B cell (primary cell): Measurements from ENCODE around the gene NRN1L. TPM values are rescaled to one million over a fixed set of nuclear protein-coding genes. Genes with fewer than 3 reads are reported as not detected.
"Not testable (repeated sequence)": the region's sequence is repeated elsewhere in the genome, so short reads cannot be mapped to it uniquely, and the experiment has no call there.

ENCODE experiments used
- ATAC-seq: fragments of 200-7000 bp; cut with Tn5 transposase; one replicate; pipeline ENCODE4 v1.10.0; 2021; ENCODE audit warnings: low read depth, mild to moderate bottlenecking, moderate number of reproducible peaks, moderate library complexity
- CTCF ChIA-PET: fragments of 350-600 bp; sonication (Branson Sonifier 250); formaldehyde crosslinking; loops from one replicate; lab custom pipeline; 2021; ENCODE audit warnings: antibody characterized with exemption, inconsistent platforms; lab: Charles Lee
- POLR2A ChIA-PET: fragments of 350-600 bp; sonication (Branson Sonifier 250); formaldehyde crosslinking; loops from one replicate; lab custom pipeline; 2021; ENCODE audit warnings: antibody characterized with exemption; lab: Charles Lee
- DNase-seq: peaks from one replicate; pipeline ENCODE4 v3.0.0; 2013
- H2AFZ ChIP-seq: 2 replicates; pipeline ENCODE4 v1.6.1; 2012; ENCODE audit warnings: mild to moderate bottlenecking, low read depth, low read length; ENCODE audit not compliant: insufficient read depth, poor library complexity, severe bottlenecking
- H3K27ac ChIP-seq, 2 donors: 1 replicate in 1 of 2; 2 replicates in 1 of 2; pipeline ENCODE4 v1.5.1; 2012 to 2013; ENCODE audit warnings: low read length in 2 of 2, mild to moderate bottlenecking in 2 of 2, moderate library complexity in 1 of 2
- H3K27me3 ChIP-seq, 4 experiments: fragments of 200-600 bp in 1 of 4; sonication (generic) in 1 of 4; replicated peaks in 1 of 4; 1 replicate in 2 of 4; 2 replicates in 2 of 4; pipeline versions ENCODE4 v1.6.1 to v1.7.0; 2013 to 2016; ENCODE audit warnings: low read length in 3 of 4, mild to moderate bottlenecking in 2 of 4, mixed read lengths in 1 of 4, moderate library complexity in 1 of 4; ENCODE audit not compliant: insufficient read depth in 4 of 4, control insufficient read depth in 3 of 4; ENCODE audit errors: control extremely low read depth in 1 of 4
- H3K36me3 ChIP-seq, 2 experiments: replicated peaks in 1 of 2; 1 replicate in 1 of 2; 2 replicates in 1 of 2; pipeline versions ENCODE4 v1.6.1 to v1.7.1; 2013; ENCODE audit warnings: low read length in 1 of 2; ENCODE audit not compliant: insufficient read depth in 2 of 2, control insufficient read depth in 1 of 2; ENCODE audit errors: control extremely low read depth in 1 of 2, extremely low read depth in 1 of 2
- H3K4me1 ChIP-seq, 2 donors: fragments of 200-600 bp in 1 of 2; sonication (generic) in 1 of 2; 1 replicate in 1 of 2; 2 replicates in 1 of 2; pipeline versions ENCODE4 v1.5.1 to v1.6.1; 2013 to 2017; ENCODE audit warnings: low read length in 2 of 2; ENCODE audit not compliant: control insufficient read depth in 2 of 2, insufficient read depth in 2 of 2
- H3K4me2 ChIP-seq: replicated peaks from 2 replicates; pipeline ENCODE3; 2012; ENCODE audit warnings: mild to moderate bottlenecking, low read depth, low read length; ENCODE audit not compliant: poor library complexity, severe bottlenecking
- H3K4me3 ChIP-seq, 5 experiments: fragments of 200-600 bp in 1 of 5; sonication (generic) in 1 of 5; 1 replicate in 3 of 5; 2 replicates in 2 of 5; pipeline versions ENCODE4 v1.5.1 to v1.7.0; 2011 to 2016; ENCODE audit warnings: low read length in 4 of 5, mild to moderate bottlenecking in 4 of 5, low read depth in 2 of 5, control low read depth in 1 of 5, moderate library complexity in 1 of 5; ENCODE audit not compliant: insufficient read depth in 1 of 5; ENCODE audit errors: control extremely low read depth in 1 of 5, extremely low read depth in 1 of 5
- H3K79me2 ChIP-seq: fragments of 200-600 bp; sonication (generic); one replicate; pipeline ENCODE4 v1.6.0; 2016; ENCODE audit warnings: low read length; ENCODE audit not compliant: control insufficient read depth, insufficient read depth
- H3K9ac ChIP-seq: fragments of 200-600 bp; sonication (generic); 2 replicates; pipeline ENCODE4 v1.6.1; 2017; ENCODE audit warnings: mild to moderate bottlenecking, low read length, moderate library complexity
- H3K9me3 ChIP-seq, 3 donors: one replicate each; pipeline versions ENCODE4 v1.6.1 to v1.7.1; 2013; ENCODE audit warnings: low read length in 2 of 3; ENCODE audit not compliant: control insufficient read depth in 2 of 3, insufficient read depth in 1 of 3; ENCODE audit errors: control extremely low read depth in 1 of 3
- H4K20me1 ChIP-seq: 2 replicates; pipeline ENCODE4 v1.6.0; 2012; ENCODE audit warnings: mild to moderate bottlenecking, low read length; ENCODE audit not compliant: insufficient read depth, control insufficient read depth, poor library complexity, severe bottlenecking
- H3K27ac Mint-ChIP-seq: one replicate; pipeline ENCODE4 v1.8.0; 2021; ENCODE audit warnings: mixed read lengths
- H3K27me3 Mint-ChIP-seq: one replicate; pipeline ENCODE4 v1.8.0; 2021; ENCODE audit warnings: mixed read lengths
- H3K4me1 Mint-ChIP-seq: one replicate; pipeline ENCODE4 v1.8.0; 2021; ENCODE audit warnings: mixed read lengths
- H3K4me3 Mint-ChIP-seq: one replicate; pipeline ENCODE4 v1.8.0; 2021; ENCODE audit warnings: mixed read lengths
- H3K9me3 Mint-ChIP-seq: one replicate; pipeline ENCODE4 v1.8.0; 2022; ENCODE audit warnings: mixed read lengths; ENCODE audit not compliant: insufficient read depth
- CTCF ChIP-seq: fragments of 200-600 bp; IDR thresholded peaks from one replicate; pipeline ENCODE4 v1.8.0; 2022; ENCODE audit warnings: antibody characterized with exemption, mild to moderate bottlenecking
- EZH2 ChIP-seq: IDR thresholded peaks from 2 replicates; pipeline ENCODE4 v1.6.1; 2012; ENCODE audit warnings: borderline replicate concordance, low read depth, mild to moderate bottlenecking, moderate library complexity, low read length; ENCODE audit not compliant: insufficient read depth, poor library complexity, severe bottlenecking
- WGBS: methylation state at CpG from one replicate; pipeline ENCODE4 v1.1.5; 2013; ENCODE audit warnings: missing lambda C conversion rate; ENCODE audit not compliant: insufficient coverage; 5-methylcytosine and 5-hydroxymethylcytosine counted together
- intact Hi-C: fragments of 100-400 bp; cut with micrococcal nuclease; formaldehyde crosslinking; loops from one replicate; pipeline ENCODE4 v1.10.0; 2022
- polyA minus RNA-seq: library from RNA; depleted of rRNA, polyadenylated mRNA; stranded (reverse); fragments of >200 nt; gene quantifications from 2 replicates; pipeline ENCODE4 v1.2.3, GENCODE V29; 2012
- polyA plus RNA-seq: library from polyadenylated mRNA; depleted of rRNA; stranded (reverse); fragments of >200 nt; gene quantifications from 2 replicates; pipeline ENCODE4 v1.2.3, GENCODE V29; 2012
- total RNA-seq, 2 donors: library from RNA; stranded (reverse); fragments of 120-200 nt in 1 of 2; gene quantifications; 1 replicate in 1 of 2; 2 replicates in 1 of 2; pipeline versions ENCODE4 v1.2.3 to v1.2.4, GENCODE V29; 2013 to 2022

Gene NRN1L
- total RNA-seq = 2.1 and 2.8 TPM in 2 replicates
- total RNA-seq (2013) = 0.54 TPM
- 4.1 and 4.2 TPM in 2 replicates for polyA plus RNA-seq
- polyA minus RNA-seq = 1.8 TPM in 1 of 2 replicates, not detected in the other

GRCh38 chr16:67884684-67885083, at the start of gene NRN1L:
NRN1L (plus strand) TSS chr16:67884885; CDS start chr16:67884904, 19 bp downstream.
- H3K79me2 ChIP-seq = peaks cover 6% of the 10 kb centered on the region
- ATAC-seq (no peak), DNase-seq (no peak)
- Mint-ChIP-seq H3K4me1 (no peaks in the 10 kb centered on the region), H3K27ac (no peak within 1 kb of the TSS), H3K9me3 (no peaks in the 10 kb centered on the region), H3K27me3 (no peaks in the 10 kb centered on the region), H3K4me3 (no peak within 1 kb of the TSS)
- no peak within 1 kb of the TSS for H3K27ac ChIP-seq
- H3K4me1 ChIP-seq = no peaks in the 10 kb centered on the region
- intact Hi-C loops = no loop called here
- ChIA-PET POLR2A (interaction anchor here (1.7 kb wide), 1 partner anchor 156 kb away, joined by 12 read pairs; no protein-coding TSS in a partner anchor), CTCF (interaction anchor here (0.8 to 9.3 kb wide), 40 partner anchors 8 to 343 kb away, joined by 3 to 151 read pairs (median 8); partner anchors contain the start of genes DDX28, DPEP2, DUS2 and GFOD2)
- no peaks in the 10 kb centered on the region for H3K27me3 ChIP-seq
- H3K9me3 ChIP-seq = no peaks in the 10 kb centered on the region
- TF ChIP-seq EZH2 (no peak), CTCF (no peak)
- no peak within 1 kb of the TSS for H2AFZ ChIP-seq
- H4K20me1 ChIP-seq = no peaks in the 10 kb centered on the region
- H3K9ac ChIP-seq = no peak within 1 kb of the TSS
- WGBS = 96% methylated on average over 21 of the region's 22 CpGs
- no peak within 1 kb of the TSS for H3K4me2 ChIP-seq
- H3K4me3 ChIP-seq = no peak within 1 kb of the TSS
- H3K36me3 ChIP-seq = peaks cover 0 to 60% of the 10 kb centered on the region in 2 experiments

GRCh38 chr16:67837190-67837589, 47.5 kb upstream of the NRN1L start:
- WGBS = 83% methylated on average over 8 of the region's 10 CpGs
- H3K4me2 ChIP-seq, H3K27ac Mint-ChIP-seq, ATAC-seq, H3K4me3 Mint-ChIP-seq, H4K20me1 ChIP-seq, H3K27ac ChIP-seq, H3K9ac ChIP-seq, intact Hi-C loops, H3K36me3 ChIP-seq, H2AFZ ChIP-seq, DNase-seq, H3K27me3 ChIP-seq, H3K9me3 Mint-ChIP-seq, H3K9me3 ChIP-seq, H3K4me3 ChIP-seq, H3K27me3 Mint-ChIP-seq: not testable (repeated sequence)
- ChIA-PET CTCF (interaction anchor here (0.9 to 1.4 kb wide), 2 partner anchors 21 to 358 kb away, joined by 3 to 9 read pairs; no protein-coding TSS in a partner anchor), POLR2A (interaction anchor here (0.7 kb wide), 1 partner anchor 102 kb away, joined by 3 read pairs; no protein-coding TSS in a partner anchor)
- peaks cover 21% of the 10 kb centered on the region for H3K4me1 Mint-ChIP-seq
- Histone ChIP-seq H3K79me2 (peaks cover 16% of the 10 kb centered on the region), H3K4me1 (peaks cover 16 to 21% of the 10 kb centered on the region in 2 donors)
